ENCODE measurements around the gene TK2. TPM values are rescaled to one million over a fixed set of nuclear protein-coding genes. Genes with fewer than 3 reads are reported as not detected.

TK2 gene
- total and polyA plus RNA-seq, 7 donors, result 9.6 to 32.7 (median 17.6) TPM

- no peak overlapping the region for H3K4me3 ChIP-seq
- 90 to 94% methylated on average over 3 of the region's 3 CpGs for WGBS, 2 donors
- TF ChIP-seq POLR2AphosphoS5 (IDR thresholded peaks at IDR 0.05), result no peak
- no peak for TF ChIP-seq EP300 (IDR thresholded peaks at IDR 0.05)
- TF ChIP-seq POLR2A (IDR thresholded peaks at IDR 0.05), result no peak
- TF ChIP-seq CTCF (IDR thresholded peaks at IDR 0.05), result no peak
- DNase-seq, result no peak
- H3K27ac ChIP-seq, result no peak overlapping the region
- peaks cover 0 to 2% (median 0%) of the 10 kb centered on the region in 4 donors for H3K4me1 ChIP-seq
- H3K27me3 ChIP-seq, result no peaks in the 10 kb centered on the region
- no peaks in the 10 kb centered on the region for H3K9me3 ChIP-seq
- intact Hi-C loops (cut with DNase I), result no loop called here
- peaks cover 0 to 68% (median 19%) of the 10 kb centered on the region in 4 donors for H3K36me3 ChIP-seq
These were observed 7.5 kb downstream of the TK2 start for GRCh38 chr16:66542396-66542795.

GRCh38 chr16:66541388-66542355 is 8.2 kb downstream of the TK2 start:
- Histone ChIP-seq H3K36me3 (peaks cover 0 to 71% (median 24%) of the 10 kb centered on the region in 4 donors), H3K27me3 (no peaks in the 10 kb centered on the region), H3K4me1 (no peaks in the 10 kb centered on the region), H3K9me3 (no peaks in the 10 kb centered on the region), H3K4me3 (no peak overlapping the region), H3K27ac (no peak overlapping the region)
- no peak for TF ChIP-seq EP300 (IDR thresholded peaks at IDR 0.05)
- TF ChIP-seq POLR2AphosphoS5 (IDR thresholded peaks at IDR 0.05), result no peak
- TF ChIP-seq CTCF (IDR thresholded peaks at IDR 0.05), result no peak
- TF ChIP-seq POLR2A (IDR thresholded peaks at IDR 0.05), result no peak
- intact Hi-C loops (cut with DNase I), result no loop called here
- no peak for DNase-seq
- WGBS, 2 donors, result 91 to 93% methylated on average over 18 of the region's 18 CpGs

DNA sequence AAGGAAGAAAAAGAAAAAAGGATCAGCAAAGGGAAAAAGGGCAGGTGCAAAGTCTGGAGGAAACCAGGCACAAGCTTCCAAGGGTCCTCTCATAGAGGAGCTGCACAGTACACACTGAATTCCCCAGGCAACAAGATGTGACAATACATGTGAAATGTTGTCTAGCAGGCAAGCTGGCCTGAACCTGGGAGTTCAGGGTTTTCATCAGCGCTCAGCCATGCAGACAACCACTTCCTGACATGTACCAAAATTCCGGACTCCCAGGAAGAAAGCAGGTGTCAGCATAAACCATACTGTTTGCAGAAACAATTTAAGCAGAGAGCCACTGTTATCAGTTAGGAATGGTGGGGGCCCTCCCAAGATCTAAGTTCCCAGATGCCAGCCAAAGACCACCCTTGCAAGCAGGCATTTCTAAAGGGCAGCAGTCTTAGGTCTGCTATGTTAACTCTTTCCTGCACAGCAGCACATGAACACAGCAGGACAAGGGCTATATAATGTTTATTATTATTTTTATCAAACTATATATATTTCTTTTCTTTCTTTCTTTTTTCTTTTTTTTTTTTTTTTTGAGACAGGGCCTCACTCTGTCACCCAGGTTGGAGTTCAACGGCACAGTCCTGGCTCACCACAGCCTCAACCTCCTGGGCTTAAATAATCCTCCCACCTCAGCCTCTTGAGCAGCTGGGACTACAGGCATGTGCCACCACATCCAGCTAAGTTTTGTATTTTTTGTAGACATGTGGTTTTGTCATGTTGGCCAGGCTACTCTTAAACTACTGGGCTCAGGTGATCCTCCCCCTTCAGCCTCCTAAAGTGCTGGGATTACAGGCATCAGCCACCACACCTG is 10.1 kb downstream of the TK2 start:
- intact Hi-C loops (cut with DNase I), result no loop called here
- WGBS, 2 donors, result 66 to 87% methylated on average over 3 of the region's 3 CpGs
- H3K36me3 ChIP-seq, result peaks cover 0 to 84% (median 22%) of the 10 kb centered on the region in 4 donors

GRCh38 chr16:66538910-66539309 is 11.0 kb downstream of the TK2 start:
- no peak overlapping the region for H3K27ac ChIP-seq
- H3K9me3 ChIP-seq, result no peaks in the 10 kb centered on the region
- intact Hi-C loops (cut with DNase I), result no loop called here
- no peak overlapping the region for H3K4me3 ChIP-seq
- H3K36me3 ChIP-seq, result peaks cover 0 to 87% (median 25%) of the 10 kb centered on the region in 4 donors
- TF ChIP-seq CTCF (IDR thresholded peaks at IDR 0.05) (no peak), POLR2A (IDR thresholded peaks at IDR 0.05) (no peak), EP300 (IDR thresholded peaks at IDR 0.05) (no peak), POLR2AphosphoS5 (IDR thresholded peaks at IDR 0.05) (no peak)
- 85 to 91% methylated on average over 5 of the region's 5 CpGs for WGBS, 2 donors
- DNase-seq, result no peak
- no peaks in the 10 kb centered on the region for H3K4me1 ChIP-seq
- no peaks in the 10 kb centered on the region for H3K27me3 ChIP-seq

More for the DNA sequence above, 10.1 kb downstream of the TK2 start:
- no peaks in the 10 kb centered on the region for H3K4me1 ChIP-seq
- TF ChIP-seq CTCF (IDR thresholded peaks at IDR 0.05) (no peak), POLR2AphosphoS5 (IDR thresholded peaks at IDR 0.05) (no peak), POLR2A (IDR thresholded peaks at IDR 0.05) (no peak), EP300 (IDR thresholded peaks at IDR 0.05) (no peak)
- no peak overlapping the region for H3K4me3 ChIP-seq
- no peaks in the 10 kb centered on the region for H3K9me3 ChIP-seq
- no peak overlapping the region for H3K27ac ChIP-seq
- no peaks in the 10 kb centered on the region for H3K27me3 ChIP-seq
- no peak for DNase-seq
